Forelimb muscle (tissue), 1 donor: ENCODE results near the gene SGSM1. TPM values are rescaled to one million over a fixed set of nuclear protein-coding genes. Genes with fewer than 3 reads are reported as not detected.
"Not testable (repeated sequence)": the region's sequence is repeated elsewhere in the genome, so short reads cannot be mapped to it uniquely, and the experiment has no call there.

Experiments used
- DNase-seq: peaks from one replicate; pipeline ENCODE4 v3.0.0-alpha.2; 2013; ENCODE audit warnings: low read depth
- polyA plus RNA-seq: library from polyadenylated mRNA; unstranded; fragments of 120-200 nt; gene quantifications from one replicate; pipeline ENCODE4 v1.2.1, GENCODE V29; 2013; ENCODE audit not compliant: insufficient read length

The SGSM1 gene
- polyA plus RNA-seq, 1 donor = 0.09 TPM

DNA sequence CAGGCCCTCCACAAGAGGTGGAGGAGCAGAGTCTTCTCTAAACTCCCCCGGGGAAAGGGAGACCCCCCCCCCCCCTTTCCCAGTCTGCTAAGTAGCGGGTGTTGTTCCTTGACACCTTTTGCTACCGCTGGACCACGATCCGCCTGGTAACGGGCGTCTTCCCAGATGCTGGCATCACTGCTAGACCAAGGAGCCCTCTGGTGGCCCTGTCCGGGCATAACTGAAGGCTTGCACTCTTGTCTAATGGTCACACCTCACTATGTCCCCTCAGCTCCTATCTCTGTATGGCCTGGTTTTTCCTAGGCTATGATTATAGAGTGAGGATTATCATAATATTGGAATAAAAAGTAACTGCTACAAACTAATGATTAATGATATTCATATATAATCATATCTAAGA is 31.5 kb downstream of the SGSM1 start:
- DNase-seq = not testable (repeated sequence)

DNA sequence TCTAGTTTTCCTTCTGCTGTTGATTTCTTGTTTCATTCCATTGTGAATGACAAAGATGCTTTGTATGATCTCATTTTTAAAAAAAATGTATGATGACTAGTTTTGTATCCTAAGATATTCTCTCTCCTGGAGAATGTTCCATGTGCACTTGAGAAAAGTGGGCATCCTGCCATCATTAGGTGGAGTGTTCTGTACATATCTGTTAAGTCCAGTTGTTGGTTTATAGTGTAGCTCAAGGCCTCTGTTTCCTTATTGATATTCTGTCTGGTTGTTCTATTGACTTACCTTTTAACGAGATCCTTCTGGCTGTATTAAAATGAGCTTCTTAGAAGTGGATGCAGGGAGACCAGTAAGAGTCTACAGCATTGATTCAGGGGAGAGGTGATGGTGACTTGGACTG is 35.2 kb downstream of the SGSM1 start:
- no peak for DNase-seq

DNA sequence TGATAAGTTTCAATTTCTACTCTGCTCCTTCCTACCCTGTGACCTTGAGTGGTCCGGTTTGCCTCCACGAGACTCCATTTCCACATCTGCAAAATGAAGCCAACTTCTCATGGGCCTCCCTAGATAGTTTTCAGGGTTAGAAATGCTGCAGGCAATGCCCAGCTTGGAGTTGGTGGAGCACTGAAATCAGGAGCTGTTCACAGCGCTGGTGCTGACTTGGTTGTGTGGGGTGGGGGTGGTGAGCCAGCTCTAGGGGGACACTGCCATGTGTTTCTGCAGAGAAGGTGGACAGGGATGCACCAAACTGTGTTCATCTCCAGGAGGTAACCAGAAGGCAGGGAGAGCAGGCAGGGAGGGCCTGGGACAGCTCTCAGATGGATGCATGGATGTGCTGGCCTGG is 37.0 kb downstream of the SGSM1 start:
- DNase-seq = no peak

DNA sequence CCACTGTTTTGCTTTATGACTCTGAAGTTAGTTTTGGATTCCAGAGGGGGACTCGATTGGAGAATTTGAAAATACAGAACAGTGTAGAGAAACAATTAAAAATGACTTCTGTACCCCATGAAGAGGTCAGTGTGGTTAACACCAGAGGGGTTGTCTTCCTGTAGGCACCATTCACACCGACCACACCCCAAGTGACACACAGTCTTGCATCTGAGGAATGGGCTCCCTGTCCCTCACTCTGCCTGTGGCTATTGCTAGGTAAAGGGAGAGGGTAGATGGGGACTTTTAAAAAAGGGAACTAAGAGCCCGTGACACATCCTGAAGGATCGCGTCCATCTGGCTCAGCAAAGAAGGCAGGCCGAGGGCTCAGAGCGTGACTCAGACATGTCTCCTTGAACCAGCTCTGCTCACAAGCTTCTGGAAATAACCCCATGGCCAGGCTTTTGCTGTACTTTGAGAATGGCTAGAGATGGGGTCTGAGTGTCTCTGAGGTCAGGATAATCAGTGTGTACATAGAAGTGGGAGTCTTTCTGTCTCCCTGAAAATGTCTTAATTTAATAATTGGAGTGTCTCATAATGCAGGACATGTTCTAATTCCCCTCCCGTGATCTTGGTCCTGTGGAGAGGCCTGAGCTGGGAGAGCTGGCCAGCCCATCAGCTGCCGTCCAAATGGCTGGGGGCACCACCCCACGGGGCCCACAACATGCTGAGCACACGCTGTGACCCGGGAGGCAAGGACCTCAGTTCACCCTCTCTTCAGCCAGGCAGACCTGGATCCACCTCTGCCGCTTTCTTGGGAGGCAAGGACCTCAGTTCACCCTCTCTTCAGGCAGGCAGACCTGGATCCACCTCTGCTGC is 39.3 kb downstream of the SGSM1 start:
- DNase-seq = no peak

DNA sequence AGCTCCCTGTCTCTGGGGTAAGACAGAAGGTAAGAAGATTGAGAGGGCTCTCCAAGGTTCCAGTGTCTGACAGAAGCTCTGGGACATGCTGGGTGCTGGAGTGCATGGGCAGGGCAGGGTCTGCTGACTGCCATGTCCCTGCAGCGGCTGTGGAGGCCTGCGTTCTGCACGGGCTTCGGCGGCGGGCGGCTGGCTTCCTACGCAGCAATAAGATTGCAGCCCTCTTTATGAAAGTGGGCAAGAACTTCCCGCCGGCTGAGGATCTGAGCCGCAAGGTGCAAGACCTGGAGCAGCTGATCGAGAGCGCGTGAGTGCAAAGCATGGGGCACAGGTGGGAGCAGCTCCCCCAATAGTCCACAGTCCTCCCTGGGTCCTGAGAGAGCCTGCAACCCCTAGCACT is 41.5 kb downstream of the SGSM1 start:
- no peak for DNase-seq

DNA sequence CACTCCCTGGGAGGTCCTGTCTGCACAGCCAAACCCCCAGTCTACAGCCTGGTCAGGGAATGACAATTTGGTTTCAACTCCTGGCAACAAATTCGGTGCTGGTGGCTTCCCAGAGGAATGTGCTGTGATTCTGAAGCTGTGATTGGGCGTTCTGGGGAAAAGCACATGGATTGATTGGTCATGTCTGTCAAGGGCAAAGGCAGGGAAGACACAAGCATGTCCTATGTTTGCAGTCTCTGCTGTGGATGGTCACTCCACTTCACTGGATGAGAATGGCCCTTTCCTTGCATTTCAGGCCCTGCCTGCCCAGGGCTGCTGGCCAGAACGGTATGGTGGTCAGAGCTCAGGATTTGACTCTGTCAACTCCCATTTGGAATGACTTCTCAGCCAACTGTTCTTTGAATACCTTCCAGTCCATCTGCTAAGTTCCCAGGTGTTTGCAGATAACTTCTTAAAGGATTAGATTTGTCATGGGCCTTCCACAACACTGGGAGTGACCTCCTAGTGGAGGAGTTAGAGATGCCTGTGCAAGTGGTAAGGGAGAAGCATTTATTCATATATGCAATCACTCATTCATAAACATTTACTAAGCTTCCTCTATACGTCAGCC is 42.7 kb downstream of the SGSM1 start:
- no peak for DNase-seq

DNA sequence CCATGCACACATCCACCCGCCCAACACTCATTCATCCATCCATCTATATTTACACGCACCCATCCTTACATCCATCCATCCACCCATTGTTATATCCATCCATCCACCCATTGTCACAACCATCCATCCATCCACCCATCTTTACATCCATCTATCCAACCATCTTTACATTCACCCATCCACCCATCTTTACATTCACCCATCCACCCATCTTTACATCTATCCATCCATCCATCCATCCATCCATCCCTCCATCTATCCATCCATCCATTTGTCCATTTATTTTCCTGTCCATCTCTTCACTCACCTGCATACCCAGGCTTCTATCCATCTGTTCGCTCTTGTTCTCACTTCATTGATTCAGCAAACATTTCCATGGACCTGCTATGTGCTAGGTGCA is 49.8 kb downstream of the SGSM1 start:
- DNase-seq = no peak

DNA sequence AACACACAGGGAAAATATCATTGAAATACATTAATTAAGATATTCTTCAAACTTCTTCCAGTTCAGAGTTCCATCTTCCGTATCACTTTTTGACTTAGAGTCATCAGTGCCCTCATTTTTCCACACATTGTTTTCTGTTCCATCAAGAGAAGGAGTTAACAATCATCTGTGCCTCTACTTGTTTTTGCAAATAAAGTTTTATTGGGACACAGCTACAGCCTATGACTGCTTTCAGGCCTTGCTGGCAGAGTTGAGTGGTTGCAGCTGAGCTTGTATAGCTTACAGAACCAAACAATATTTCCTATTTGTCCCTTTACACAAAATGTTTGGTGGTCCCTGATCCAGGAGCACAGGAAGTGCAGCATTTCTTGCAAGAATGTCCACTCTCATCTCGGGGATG is 51.6 kb downstream of the SGSM1 start:
- no peak for DNase-seq

DNA sequence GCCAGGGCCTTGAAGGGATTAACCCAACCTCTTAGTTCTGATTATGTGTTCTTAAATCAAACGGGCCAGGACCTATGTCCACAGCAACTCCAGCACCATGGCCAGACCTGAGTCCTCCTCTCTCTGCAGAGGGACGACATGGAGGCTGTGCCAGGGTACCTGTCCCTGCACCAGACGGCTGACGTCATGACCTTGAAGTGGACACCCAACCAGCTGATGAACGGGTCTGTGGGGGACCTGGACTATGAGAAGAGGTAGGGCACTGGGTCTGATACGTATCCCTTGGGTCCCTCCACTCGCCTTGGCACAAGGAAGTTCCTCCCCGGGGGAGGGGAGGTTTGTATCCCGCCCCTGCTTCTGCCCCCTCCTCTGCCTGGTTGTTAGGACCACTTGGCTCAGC is 53.6 kb downstream of the SGSM1 start:
- no peak for DNase-seq

DNA sequence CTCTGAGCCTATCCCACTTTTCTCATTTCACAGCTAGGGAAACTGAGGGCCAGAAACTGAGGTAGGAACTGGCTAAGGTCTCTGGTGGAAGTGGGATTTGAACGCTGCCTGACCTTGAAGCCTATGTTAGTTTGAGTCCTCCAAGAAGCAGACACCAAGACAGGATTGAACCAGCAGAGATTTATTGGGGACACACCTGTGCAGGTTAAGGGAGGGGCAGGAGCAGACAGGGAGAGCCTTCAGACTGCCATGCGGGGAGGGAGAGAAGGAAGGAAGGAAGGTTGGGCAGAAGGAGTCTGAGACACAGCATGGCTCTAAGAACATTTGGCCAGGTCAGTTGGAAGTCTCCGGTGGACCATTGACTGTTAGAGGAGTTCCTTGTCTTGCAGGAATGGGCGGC is 59.5 kb downstream of the SGSM1 start:
- DNase-seq = no peak

DNA sequence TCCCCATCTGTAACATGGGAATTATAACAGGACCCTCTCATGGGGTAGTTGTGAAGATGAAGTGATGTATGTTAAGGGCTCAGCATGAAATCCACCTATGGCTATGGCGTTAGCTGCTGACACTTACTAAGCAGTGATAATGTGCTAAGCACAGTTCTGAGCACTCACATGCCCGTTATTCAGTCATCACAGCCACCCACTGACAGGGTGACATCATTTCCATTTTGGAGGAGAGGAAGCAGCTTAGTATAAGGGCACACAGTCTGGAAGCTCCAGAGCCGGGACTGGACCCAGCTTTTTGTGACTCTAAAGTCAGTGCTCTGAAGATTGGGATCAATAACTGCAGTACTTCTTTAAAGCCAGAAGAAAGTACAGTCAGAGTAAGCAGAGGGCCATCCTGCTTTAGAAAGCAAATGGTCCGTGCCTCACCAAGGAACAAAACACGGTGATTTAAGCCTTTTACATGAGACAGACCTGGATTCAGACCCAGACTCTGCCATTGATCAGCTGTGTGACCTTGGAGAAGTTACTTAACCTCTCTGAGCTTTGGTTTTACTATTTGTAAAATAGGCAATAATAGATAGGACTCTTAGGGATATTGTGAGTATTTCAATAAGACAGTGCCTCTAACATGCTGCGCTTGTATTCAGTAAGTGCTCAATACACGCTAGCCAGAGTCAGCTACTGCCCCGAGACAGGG is 61.5 kb downstream of the SGSM1 start:
- DNase-seq = no peak

DNA sequence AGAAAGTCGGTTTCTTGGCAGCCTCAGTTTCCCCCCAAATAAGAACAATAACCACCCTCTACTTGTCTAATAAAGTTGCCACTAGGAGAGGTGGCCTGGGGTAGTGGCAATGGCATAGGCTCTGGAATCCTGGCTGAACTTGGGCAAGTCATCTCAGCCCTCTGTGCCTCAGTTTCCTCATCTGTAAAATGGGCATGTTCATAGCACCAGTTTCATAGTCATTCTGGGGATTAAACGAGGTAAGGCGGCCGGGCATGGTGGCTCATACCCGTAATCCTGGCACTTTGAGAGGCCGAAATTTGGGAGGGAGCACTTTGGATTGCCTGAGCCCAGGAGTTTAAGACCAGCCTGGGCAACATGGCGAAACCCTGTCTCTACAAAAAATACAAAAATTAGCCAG is 63.0 kb downstream of the SGSM1 start:
- DNase-seq = no peak

DNA sequence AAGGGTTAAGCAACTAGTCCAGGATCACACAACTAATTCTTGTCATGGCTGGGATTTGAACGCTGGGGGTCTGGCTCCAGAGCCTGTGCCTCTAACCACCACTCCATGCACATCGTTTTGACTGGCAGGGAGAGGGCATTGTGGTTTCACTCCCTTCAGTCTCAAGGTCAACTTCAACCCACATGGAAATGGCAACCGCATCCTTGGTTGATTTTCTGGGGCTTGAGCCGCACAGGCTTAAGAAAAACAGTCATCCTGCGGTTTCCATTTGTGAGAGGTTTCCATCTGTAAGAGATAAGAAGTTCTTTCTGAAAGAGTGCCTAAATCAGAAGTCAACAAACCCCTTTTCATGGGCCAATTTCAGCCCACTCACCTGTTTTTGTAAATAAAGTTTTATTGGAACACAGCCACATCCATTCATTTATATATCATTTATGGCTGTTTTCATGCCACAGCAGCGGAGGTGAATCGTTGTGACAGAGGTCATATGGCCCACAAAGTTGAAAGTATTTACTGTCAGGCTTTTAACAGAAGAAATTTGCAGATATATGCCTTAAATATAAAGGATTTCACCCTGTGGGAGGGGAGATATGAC is 65.7 kb downstream of the SGSM1 start:
- DNase-seq = no peak

DNA sequence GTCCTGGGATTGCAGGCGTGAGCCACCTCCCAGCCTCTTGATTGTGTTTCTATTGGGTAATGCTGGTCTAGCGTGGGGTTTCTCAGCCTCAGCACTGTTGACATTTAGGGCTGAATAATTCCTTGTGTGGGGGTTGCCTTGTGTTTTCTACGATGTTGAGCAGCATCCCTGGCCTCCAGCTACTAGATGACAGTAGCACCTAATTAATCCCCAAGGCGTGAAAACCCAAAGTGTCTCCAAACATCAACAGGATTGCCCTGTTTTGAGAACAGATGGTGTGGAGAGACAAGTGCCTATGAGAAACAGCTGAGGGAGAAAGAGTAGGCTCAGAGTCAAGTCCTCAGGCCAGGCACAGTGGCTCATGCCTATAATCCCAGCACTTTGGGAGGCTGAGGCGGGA is 67.2 kb downstream of the SGSM1 start:
- DNase-seq = no peak

DNA sequence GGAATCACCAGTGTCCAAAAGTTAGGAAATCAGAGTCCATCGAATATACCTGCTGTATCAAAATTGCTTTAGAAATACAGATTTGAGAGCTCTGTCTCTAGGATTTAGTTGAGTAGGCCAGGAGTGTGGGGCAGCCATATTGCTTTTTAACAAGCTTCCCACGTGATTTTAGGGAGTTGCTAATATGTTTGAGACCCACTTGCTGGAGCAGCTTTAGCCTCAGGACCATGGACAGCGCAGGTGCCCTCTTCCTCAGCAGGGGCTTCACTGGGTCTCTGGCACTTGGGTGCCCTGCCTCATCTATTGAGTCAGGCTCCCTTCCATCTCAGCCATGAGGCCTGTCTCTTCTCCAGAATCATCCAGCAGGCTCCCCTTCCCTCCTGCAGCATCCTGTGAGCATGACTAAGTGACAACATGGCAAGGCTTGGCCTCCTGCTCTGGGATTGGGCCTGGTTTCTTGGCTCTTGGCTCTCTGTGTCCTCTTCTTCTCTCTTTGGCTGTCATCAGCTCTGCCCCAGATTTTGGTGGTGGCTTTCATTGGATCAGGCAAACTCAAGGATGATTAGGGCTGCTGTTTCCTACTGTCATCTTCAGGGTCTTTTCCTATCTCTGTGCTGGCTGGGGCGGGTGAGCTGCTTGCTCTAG is 70.0 kb downstream of the SGSM1 start:
- DNase-seq = no peak

DNA sequence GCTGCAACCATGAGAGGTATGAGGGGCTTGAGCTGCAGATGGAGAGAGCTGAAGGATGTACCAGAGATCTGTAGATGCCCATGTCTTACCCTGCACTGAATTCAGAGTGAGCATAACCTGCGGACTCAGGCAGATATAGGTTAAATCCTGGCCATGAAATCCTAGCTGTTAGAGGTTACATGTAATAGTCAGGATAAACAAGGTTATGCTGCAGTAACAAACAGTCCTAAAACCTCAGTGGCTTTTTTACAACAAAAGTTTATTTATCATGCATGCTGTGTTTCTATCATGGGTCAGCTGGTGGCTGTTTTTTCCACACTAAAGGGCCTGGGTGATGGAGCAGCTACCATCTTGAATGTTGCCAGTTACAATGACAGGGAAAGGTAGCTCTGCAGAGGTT is 70.7 kb downstream of the SGSM1 start:
- DNase-seq = no peak

DNA sequence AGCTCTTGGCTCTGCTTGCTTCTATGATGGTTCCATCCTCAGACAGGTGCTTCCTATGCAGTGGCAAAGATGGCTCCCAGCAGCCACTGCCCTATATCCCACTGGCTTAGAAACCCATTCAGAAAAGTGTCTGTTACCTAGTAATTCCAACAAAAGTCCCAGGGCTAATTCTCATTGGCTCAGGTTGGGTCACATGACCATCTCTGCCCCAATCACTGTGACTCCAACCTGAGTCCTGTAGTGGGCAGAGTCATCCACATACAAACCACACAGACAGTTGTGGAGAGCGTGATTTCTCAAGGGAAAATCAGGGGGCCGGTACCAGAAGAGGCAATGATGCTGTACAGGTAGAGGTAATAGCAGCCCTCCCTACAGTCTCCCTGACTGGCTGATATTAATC is 73.0 kb downstream of the SGSM1 start:
- no peak for DNase-seq

DNA sequence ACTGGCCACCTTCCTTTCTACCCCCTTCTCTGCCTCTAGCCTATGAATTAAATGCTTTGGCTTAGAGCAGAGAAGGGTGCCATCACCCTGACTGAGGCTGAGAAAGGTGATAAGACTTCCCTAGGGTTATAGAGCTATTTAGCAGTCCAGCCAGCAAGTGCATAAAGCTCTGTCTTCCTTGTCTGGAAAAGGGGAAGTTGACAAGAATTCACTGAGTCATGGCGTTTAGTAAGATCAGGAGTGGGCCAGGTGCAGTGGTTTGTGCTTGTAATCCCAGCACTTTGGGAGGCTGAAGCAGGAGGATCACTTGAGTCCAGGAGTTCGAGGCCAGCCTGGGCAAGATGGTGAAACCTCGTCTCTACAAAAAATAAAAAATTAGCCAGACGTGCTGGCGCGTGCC is 77.4 kb downstream of the SGSM1 start:
- no peak for DNase-seq

DNA sequence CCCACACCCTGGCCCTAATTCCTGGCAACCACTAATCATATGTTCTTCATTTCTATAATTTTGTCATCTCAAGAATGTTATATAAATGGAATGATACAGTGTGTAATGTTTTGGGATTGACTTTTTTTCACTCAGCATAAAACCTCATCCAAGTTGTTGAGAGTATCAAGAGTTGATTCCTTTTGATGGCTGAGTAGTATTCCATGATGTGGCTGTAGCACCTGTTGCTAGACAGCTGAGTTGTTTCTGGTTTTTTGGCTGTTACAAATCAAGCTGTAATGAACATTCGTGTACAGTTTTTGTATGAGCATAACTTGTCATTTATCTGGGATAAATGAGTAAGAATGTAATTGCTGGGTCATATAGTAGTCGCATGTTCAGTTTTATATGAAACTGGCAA is 81.2 kb downstream of the SGSM1 start:
- no peak for DNase-seq

DNA sequence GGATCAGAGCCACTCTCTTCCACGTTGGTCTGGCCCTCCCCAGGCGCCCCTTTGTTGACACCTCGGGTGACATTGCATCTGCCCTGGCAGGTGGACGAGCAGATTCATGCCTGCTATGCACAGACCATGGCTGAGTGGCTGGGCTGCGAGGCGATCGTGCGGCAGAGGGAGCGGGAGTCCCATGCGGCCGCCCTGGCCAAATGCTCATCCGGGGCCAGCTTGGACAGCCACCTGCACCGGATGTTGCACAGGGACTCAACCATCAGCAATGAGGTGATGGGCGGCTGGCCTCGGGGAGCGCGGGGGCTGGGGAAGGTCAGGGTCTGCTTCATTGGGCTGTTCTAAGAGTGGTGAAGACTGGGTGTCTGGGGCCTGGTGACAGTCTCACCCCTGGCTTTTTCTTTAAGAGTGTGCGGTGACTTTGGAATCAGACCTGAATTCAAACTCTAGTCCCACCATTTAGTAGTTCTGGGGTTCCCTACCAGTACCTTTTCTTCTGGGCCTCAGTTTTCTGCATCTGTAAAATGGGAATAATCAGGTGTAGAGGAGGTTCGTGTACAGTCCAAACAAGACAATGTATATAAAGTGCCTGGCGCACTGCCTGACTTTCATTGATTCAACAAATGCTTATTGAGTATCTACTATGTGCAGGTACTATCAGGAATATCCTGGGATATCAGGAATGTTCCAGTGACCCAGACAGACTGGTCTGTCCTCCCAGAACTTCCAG is 87.5 kb downstream of the SGSM1 start:
- no peak for DNase-seq

DNA sequence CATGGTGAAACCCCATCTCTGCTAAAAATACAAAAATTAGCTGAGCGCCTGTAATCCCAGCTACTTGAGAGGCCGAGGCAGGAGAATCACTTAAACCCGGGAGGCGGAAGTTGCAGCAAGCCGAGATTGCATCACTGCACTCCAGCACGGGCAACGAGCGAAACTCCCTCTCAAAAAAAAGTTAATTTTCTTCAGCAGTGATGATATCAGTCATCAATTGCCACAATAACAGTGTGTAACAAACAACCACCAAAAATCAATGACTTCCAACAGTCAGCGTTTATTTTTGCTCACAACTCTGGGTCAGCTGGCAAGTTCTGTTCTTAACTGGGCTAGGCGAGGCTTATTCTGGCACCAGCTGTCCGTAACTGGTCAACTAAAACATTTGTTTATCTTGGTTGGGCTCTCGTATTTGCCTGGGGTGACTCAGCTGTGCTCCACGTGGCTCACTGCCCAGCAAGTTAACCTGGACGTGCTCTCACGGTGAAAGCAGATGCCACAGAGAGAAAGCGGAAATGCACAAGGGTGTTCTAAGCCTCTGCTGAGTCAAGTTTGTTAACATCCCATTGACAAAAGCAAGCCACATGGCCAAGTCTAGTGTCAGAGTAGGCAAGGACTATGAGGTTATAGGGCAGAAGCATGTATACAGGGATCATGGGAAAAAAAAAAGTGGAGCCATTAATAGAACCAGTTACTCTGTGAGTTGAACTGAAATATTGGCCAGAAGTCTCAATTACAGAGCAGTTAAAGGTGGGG is 88.4 kb downstream of the SGSM1 start:
- DNase-seq = no peak
